Measurements from ENCODE around the gene STRADA. TPM values are rescaled to one million over a fixed set of nuclear protein-coding genes. Genes with fewer than 3 reads are reported as not detected.

STRADA gene
- total RNA-seq, 4 donors from 2014 or later = 16.5 to 32.3 (median 22.4) TPM

DNA sequence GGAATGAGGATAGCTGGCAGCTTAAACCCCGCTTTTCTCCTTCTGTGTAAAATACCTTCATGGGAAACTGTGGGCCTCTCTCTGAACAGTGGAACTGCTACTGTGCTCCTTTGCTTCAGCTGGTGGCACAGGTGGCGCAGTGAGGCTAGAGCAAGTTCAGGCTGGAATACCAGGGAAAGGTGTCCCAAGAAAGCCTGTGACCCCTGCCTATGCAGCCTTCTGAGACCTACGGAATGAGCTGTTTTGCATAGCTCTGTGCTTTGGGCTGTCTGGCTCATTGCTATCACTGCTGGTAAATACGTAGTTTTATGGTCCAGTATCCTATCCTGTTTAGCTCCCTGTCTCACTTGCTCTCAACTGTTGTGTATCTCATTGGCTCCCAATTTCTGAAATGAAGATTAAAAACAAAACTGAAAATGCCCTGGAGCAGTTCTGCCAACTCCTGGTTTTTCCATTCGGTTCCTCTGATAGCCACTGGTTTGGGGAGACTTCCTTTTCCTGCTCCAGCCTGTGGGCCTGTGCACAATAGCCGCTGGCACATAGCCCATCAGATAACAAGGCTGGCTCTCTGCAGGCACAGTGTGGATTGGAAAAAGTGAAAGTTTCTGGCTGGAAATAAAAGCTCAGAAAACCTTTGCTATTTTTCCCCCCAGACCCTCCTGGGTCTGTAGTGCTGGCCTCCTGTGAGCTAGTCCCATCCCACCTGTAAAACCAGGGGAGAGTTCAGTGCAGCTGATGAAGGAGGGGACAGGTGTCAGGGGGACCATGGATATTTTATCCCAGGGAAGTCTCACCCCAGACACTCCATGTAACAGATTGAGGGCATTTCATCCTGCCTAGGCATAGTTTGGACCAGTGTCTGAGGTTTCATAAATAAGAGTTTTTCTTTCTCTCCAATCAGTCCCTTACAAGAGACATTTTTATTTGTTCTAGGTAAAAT, 65.7 kb downstream of the STRADA start:
- ATAC-seq (ENCODE audit: low FRiP score) (peak; percentile 69), DNase-seq (ENCODE audit: low spot score) (no peak)
- TF ChIP-seq, protein P1, sequence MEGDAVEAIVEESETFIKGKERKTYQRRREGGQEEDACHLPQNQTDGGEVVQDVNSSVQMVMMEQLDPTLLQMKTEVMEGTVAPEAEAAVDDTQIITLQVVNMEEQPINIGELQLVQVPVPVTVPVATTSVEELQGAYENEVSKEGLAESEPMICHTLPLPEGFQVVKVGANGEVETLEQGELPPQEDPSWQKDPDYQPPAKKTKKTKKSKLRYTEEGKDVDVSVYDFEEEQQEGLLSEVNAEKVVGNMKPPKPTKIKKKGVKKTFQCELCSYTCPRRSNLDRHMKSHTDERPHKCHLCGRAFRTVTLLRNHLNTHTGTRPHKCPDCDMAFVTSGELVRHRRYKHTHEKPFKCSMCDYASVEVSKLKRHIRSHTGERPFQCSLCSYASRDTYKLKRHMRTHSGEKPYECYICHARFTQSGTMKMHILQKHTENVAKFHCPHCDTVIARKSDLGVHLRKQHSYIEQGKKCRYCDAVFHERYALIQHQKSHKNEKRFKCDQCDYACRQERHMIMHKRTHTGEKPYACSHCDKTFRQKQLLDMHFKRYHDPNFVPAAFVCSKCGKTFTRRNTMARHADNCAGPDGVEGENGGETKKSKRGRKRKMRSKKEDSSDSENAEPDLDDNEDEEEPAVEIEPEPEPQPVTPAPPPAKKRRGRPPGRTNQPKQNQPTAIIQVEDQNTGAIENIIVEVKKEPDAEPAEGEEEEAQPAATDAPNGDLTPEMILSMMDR (IDR thresholded peaks at IDR 0.05) = no peak

DNA sequence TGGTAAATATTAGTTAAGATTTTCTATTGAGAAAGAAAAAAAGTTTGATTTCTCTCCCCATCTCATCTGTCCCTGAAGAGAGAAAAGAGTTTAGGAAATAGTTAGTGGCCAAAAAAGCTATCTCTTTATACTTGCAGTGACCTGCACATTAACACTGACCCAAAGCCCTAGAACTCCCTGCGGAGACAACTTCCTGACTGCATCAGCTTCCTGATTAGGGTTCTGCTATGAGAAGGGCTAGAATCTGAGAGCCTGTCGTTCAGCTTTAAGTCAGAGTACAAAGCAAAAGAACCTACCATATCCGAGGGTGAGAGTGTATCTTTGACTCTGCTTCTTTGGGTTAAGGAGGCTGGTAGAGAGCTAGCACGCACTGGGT, 66.4 kb downstream of the STRADA start:
- no peak for DNase-seq (ENCODE audit: low spot score)
- TF ChIP-seq, protein P1 (IDR thresholded peaks at IDR 0.05) = no peak
- ATAC-seq (ENCODE audit: low FRiP score) = peak; percentile 20

DNA sequence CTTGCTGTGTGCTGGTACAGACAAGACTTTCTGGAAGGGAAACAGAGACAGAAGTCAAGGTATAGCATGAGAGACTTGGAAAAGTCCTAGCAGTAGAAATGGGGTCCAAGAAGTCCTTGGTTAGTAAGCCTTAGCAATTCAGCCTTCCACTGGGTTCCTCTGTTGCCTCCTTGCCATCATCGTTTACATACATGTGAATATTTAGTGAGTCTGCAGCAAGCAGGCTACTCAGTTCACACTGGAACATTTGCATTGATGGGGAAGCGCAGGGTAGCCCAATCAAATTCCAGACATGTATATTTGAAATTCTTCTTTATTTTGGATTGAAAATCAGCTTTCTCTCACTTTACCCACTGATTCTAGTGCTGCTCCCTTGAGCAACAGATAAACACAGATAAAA, 68.7 kb downstream of the STRADA start:
- DNase-seq (ENCODE audit: low spot score) (no peak), ATAC-seq (ENCODE audit: low FRiP score) (no peak)
- TF ChIP-seq, protein P1 (IDR thresholded peaks at IDR 0.05) = no peak

DNA sequence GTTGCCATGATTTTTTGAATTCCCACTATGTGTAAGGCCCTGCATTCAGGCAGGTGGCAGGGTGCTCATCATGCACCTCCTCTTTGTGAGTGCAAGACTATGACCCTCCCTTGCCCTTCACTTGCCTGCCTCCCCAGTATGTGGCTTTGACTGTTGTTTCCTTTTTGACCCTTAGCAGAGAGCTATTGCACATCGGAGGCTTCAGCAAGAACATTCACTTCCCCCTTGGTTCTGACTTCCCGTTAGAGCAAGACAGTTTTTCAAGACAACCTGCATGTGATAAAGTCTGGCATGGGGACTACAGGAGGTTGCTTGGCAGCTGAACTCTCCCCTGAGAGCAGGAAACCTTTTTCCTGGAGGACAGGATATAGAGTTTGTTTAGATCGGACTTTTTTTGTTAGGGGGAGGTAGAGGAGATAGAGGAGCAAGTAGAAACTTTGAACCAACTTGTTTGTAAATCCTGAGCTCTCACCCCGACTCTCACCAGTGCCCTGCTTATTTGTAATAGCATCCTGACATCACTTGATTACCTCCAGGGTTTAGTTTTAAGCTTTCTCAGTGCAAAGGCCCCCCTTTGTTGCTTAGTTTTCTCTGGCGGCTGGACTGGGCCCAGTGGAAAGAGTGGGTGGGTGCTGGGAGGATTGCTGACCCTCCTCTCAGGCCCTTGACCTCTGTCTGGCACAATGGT, 75.9 kb downstream of the STRADA start:
- TF ChIP-seq, protein P1 (IDR thresholded peaks at IDR 0.05) = no peak
- DNase-seq (ENCODE audit: low spot score) (no peak), ATAC-seq (ENCODE audit: low FRiP score) (no peak)

DNA sequence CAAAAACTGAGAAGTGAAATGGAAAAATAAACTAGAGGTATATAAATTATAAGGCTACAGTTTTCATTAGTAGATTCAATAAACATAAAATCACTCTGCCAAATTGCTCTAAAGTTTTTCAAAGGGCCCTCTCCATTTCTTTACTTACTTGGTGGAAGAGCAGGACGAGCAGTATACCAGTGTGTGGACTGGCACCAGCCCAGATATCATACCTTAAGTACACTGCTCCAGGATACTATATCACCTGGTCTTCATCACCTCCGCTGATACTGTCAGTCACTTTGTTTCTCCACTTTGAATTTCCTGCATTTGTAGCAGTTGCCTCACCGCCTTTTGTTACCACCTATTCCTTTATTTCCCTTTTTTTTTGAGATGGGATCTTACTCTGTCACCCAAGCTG, 81.7 kb downstream of the STRADA start:
- no peak for ATAC-seq (ENCODE audit: low FRiP score)
- DNase-seq (ENCODE audit: low spot score) = no peak

DNA sequence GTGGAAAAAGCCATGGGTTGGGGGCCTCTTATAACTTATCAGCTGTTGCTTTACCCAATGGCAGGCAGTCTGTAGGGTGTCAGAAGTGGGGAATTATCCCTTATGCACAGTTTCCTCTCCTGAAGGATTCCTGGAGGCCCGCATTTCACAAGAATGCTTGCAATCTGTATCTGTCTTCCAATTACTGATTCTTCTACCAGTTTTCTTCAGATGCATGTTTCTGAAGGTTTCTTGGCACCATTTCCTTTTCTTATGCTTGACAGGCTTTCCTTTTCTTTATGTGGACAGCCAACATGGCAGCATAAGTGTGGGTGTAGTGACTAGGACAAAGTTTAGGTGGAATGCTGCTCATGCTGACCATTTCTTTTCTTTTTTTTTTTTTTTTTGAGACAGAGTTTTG, 83.2 kb downstream of the STRADA start:
- ATAC-seq (ENCODE audit: low FRiP score) (no peak), DNase-seq (ENCODE audit: low spot score) (no peak)
- TF ChIP-seq, protein P1 (IDR thresholded peaks at IDR 0.05) = no peak

More for the DNA sequence above, 81.7 kb downstream of the STRADA start:
- TF ChIP-seq, protein P1 (IDR thresholded peaks at IDR 0.05) = no peak
